Neural progenitor cell (in vitro differentiated cells): Measurements from ENCODE around the gene IGLON5.

Experiments used
- CTCF ChIP-seq: fragments of 200-600 bp; sonication (generic); IDR thresholded peaks from 2 replicates; pipeline ENCODE4 v1.5.1; 2017; ENCODE audit warnings: antibody characterized with exemption, mild to moderate bottlenecking
- EZH2 ChIP-seq: fragments of 200-600 bp; sonication (generic); IDR thresholded peaks from 2 replicates; pipeline ENCODE4 v1.6.1; 2017; ENCODE audit warnings: antibody characterized with exemption, mild to moderate bottlenecking, moderate library complexity
- EZH2phosphoT487 ChIP-seq: fragments of 200-600 bp; sonication (generic); IDR thresholded peaks from 2 replicates; pipeline ENCODE4 v1.6.1; 2017; ENCODE audit warnings: antibody characterized with exemption

- no peak for TF ChIP-seq CTCF
- TF ChIP-seq EZH2 = no peak
- no peak for TF ChIP-seq EZH2phosphoT487
Observed at GRCh38 chr19:51274049-51274770, 37.2 kb upstream of the IGLON5 start.
